Spinal cord (tissue), 10 donors: Measurements from ENCODE around the gene KIF16B. TPM values are rescaled to one million over a fixed set of nuclear protein-coding genes. Genes with fewer than 3 reads are reported as not detected.
"Not testable (repeated sequence)": the region's sequence is repeated elsewhere in the genome, so short reads cannot be mapped to it uniquely, and the experiment has no call there.

Experiments used
- DNase-seq, 6 donors: peaks; one replicate each; pipeline versions ENCODE4 v3.0.0 to v3.0.0-alpha.2; 2013 to 2015; ENCODE audit warnings: low spot score in 6 of 6, low read depth in 4 of 6
- H3K27ac ChIP-seq: one replicate; pipeline ENCODE4 v1.5.1; 2013; ENCODE audit warnings: low read depth, low read length, control low read depth
- H3K27me3 ChIP-seq: one replicate; pipeline ENCODE4 v1.6.1; 2013; ENCODE audit warnings: low read length; ENCODE audit not compliant: control insufficient read depth, insufficient read depth
- H3K36me3 ChIP-seq: one replicate; pipeline ENCODE4 v1.6.1; 2013; ENCODE audit warnings: low read length; ENCODE audit not compliant: control insufficient read depth, insufficient read depth
- H3K4me1 ChIP-seq: one replicate; pipeline ENCODE4 v1.6.1; 2013; ENCODE audit warnings: low read length; ENCODE audit not compliant: control insufficient read depth, insufficient read depth
- H3K4me3 ChIP-seq: one replicate; pipeline ENCODE4 v1.5.1; 2013; ENCODE audit warnings: low read depth, low read length, control low read depth
- H3K9me3 ChIP-seq: one replicate; pipeline ENCODE4 v1.6.1; 2013; ENCODE audit warnings: low read length; ENCODE audit not compliant: control insufficient read depth, insufficient read depth
- WGBS: methylation state at CpG from one replicate; pipeline ENCODE4 v1.1.5; 2013; ENCODE audit warnings: missing lambda C conversion rate; ENCODE audit not compliant: insufficient coverage; 5-methylcytosine and 5-hydroxymethylcytosine counted together
- polyA plus RNA-seq, 2 donors: library from polyadenylated mRNA; unstranded; fragments of 120-200 nt; gene quantifications; one replicate each; pipeline ENCODE4 v1.2.1, GENCODE V29; 2013; ENCODE audit not compliant: insufficient read length in 2 of 2
- total RNA-seq, 2 donors: library from RNA; depleted of rRNA in 1 of 2; stranded (reverse); fragments of 120-200 nt in 1 of 2; fragments of >200 nt in 1 of 2; gene quantifications; one replicate each; pipeline versions ENCODE4 v1.2.3 to v1.2.4, GENCODE V29; 2013 to 2014
- donor health status: healthy.

The KIF16B gene
- total and polyA plus RNA-seq, 4 donors, result 7.8 to 21.0 (median 12.9) TPM

DNA sequence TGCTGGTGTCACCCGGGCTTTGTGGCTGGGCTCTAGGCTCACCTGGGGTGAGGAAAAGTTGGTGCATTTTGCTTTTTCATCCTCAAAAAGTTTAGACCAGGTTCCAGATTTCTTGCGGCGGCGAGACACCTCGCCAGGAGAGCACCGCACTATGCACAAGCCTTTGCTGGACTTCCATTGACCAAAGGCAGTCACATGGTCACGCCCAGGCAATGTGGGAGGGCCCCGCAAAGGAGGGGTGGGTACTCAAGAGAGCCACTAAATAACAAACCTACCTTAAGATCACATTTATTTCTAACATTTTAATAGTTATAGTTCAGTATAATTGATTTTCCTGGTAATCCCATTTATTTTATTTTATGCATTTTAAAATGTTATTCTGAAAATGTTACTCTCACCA is 3.0 kb upstream of the KIF16B start:
- 92% methylated on average over 5 of the region's 8 CpGs for WGBS

DNA sequence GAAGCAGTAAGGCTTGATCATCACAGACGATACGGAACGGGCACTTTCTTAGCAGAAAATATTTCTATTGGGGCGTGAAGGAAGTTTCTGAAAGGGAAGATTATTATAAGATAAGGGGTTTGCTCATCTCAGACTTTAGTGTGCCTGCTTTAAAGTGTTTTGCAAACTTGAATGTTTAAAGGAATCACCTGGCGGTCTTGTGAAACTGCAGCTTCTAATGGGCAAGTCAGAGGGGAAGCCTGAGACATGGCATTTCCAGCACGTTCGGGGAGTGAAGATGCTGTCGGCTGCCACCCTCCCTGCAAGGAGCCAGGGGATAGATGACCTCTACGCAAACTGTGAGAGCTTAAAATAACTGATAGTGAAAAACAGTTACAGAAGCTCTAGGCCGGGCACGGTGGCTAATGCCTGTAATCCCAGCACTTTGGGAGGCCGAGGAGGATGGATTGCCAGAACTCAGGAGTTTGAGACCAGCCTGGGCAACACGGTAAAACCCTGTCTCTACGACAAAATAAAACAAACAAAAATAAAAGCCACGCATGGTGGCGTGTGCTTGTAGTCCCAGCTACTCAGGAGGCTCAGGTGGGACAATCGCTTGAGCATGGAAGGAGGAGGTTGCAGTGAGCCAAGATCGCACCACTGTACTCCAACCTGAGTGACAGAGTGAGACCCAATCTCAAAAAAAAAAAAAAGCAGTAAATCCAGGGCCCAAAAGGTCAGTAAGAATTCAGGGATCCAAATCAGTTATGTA is 2.3 kb upstream of the KIF16B start:
- Histone ChIP-seq H3K36me3 (no peaks in the 10 kb centered on the region), H3K4me1 (peaks cover 28% of the 10 kb centered on the region), H3K27ac (peak overlapping the region; percentile 40), H3K4me3 (peak overlapping the region; percentile 73), H3K9me3 (no peaks in the 10 kb centered on the region), H3K27me3 (no peaks in the 10 kb centered on the region)
- no peak for DNase-seq
- 30% methylated on average over 18 of the region's 18 CpGs for WGBS

More for the DNA sequence above, 3.0 kb upstream of the KIF16B start:
- Histone ChIP-seq H3K9me3 (no peaks in the 10 kb centered on the region), H3K4me1 (peaks cover 28% of the 10 kb centered on the region), H3K27ac (no peak overlapping the region), H3K36me3 (no peaks in the 10 kb centered on the region), H3K27me3 (no peaks in the 10 kb centered on the region), H3K4me3 (no peak overlapping the region)
- no peak for DNase-seq

DNA sequence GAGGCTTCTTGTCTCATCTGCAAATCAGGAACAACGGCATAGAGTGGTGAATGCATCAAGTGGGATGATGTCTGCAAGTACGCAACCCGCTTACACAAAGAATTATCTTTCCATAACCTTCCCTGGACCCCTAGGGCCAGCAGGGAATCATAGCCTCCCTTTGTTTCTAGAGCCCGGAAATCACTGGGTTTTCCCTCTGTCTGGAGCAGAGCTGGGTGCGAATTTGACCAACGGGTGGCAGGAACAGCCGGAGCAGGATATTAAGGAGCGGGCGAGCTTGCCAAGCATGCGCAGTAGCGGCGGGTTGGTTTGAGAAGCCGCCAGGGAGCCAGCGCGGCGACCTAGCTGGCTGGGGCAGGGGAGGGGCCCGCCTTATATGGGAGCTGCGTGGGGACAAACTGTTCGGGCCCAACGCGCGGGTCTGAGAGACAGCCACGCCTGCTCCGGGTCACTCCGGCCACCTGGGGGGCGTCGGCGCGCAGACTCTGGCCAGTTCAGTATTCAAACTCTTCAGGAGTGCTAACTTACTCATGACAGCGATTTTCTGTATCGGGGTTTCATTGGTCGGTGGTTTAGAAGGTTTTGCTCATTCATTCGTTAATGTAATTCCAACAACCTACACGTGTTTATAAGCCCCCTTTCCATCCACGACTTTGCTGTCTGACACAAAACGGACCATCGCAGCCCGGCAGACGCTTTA is 1.6 kb upstream of the KIF16B start:
- peak overlapping the region; percentile 73 for H3K4me3 ChIP-seq
- WGBS, result 9% methylated on average over 29 of the region's 39 CpGs
- H3K27ac ChIP-seq, result peak overlapping the region; percentile 40
- H3K27me3 ChIP-seq, result no peaks in the 10 kb centered on the region
- no peaks in the 10 kb centered on the region for H3K9me3 ChIP-seq
- H3K36me3 ChIP-seq, result no peaks in the 10 kb centered on the region
- peak in 5 of 6 donors; percentile 27 to 88 (median 53) for DNase-seq
- H3K4me1 ChIP-seq, result peaks cover 28% of the 10 kb centered on the region

DNA sequence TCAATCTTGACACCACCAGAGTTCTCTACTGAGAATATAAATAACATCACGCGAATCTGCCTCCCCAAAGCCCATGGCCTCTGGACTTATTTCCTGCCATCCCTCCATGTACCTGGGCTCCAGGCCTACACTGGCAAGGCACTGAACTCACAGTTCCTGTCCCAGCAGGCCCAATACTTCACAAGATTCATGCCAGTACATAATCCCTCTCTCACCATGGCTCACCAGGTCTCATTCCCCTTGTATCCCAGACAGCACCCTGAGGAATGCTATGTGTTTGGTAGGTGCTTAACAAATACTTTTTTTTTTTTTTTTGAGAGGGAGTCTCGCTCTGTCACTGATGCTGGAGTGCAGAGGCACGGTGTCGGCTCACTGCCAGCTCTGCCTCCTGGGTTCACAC is 1.9 kb downstream of the KIF16B start:
- 100% methylated on average over 2 of the region's 5 CpGs for WGBS
- Histone ChIP-seq H3K27ac (no peak overlapping the region), H3K27me3 (no peaks in the 10 kb centered on the region), H3K4me1 (peaks cover 28% of the 10 kb centered on the region), H3K36me3 (no peaks in the 10 kb centered on the region), H3K9me3 (no peaks in the 10 kb centered on the region), H3K4me3 (no peak overlapping the region)
- DNase-seq, result no peak

DNA sequence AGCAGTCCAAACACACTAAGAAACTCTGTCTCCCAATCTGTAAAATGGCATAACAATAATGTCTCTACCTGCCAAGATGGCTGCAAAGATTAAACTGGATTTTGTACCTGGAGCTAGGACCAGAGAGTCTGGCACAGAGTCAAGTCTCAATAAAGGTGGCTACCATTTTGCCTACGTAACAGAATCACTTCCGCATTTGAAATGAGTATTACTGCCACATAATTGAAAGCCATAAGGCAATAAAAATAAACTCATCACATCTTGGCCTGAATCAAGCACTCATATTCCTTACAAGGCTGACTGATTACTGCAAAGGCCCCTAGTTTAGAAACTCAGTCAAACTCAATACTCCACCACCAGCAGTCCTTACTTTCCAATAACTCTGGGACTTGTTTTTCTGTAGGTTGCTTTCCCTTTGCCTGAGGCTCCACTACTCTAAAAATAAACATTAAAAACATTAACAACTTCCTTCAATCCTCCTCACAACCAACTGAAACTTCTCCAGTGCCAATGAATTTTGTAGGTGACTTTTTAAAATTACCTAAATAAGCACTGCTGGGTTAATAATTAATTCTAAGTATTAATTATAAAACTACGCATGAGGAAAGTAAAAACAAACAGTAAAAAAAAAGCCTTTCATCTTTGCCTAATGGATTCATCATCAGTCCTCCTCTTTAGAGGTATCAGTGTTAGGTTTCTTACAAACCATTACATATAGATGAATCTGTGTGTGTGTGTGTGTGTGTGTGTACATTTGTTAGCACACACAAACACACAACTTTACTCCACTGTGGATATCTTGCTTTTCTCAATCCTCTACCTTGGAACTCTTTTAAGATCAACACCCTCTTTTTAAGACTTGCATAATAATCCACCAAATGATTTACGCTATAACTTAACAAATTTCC is 3.7 kb downstream of the KIF16B start:
- Histone ChIP-seq H3K4me1 (peaks cover 17% of the 10 kb centered on the region), H3K9me3 (no peaks in the 10 kb centered on the region), H3K27ac (no peak overlapping the region), H3K4me3 (no peak overlapping the region), H3K36me3 (no peaks in the 10 kb centered on the region), H3K27me3 (no peaks in the 10 kb centered on the region)
- WGBS, result 64% methylated on average over 2 of the region's 4 CpGs
- DNase-seq, result no peak

DNA sequence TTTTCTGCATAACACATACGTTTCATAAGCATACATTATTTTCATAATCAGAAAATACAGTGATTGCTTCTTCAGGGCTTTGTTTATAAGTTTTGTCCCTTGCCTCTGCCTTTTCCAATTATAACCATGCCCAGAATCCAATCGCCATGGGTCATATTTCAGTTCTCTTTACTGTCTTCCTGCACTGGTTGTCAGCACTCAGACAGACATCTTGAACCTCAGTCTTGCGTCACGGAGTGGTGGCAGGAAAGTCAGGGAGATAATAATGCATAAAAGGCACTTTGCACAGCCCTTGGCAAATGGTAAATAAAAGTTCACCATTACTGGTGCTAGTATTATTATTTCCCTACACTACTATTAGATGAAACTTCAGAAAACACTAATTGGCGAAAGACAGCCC is 7.2 kb downstream of the KIF16B start:
- no peak overlapping the region for H3K27ac ChIP-seq
- DNase-seq, result no peak
- H3K27me3 ChIP-seq, result no peaks in the 10 kb centered on the region
- 100% methylated on average over 1 of the region's 5 CpGs for WGBS
- H3K9me3 ChIP-seq, result no peaks in the 10 kb centered on the region
- H3K36me3 ChIP-seq, result no peaks in the 10 kb centered on the region
- no peak overlapping the region for H3K4me3 ChIP-seq
- H3K4me1 ChIP-seq, result no peaks in the 10 kb centered on the region

DNA sequence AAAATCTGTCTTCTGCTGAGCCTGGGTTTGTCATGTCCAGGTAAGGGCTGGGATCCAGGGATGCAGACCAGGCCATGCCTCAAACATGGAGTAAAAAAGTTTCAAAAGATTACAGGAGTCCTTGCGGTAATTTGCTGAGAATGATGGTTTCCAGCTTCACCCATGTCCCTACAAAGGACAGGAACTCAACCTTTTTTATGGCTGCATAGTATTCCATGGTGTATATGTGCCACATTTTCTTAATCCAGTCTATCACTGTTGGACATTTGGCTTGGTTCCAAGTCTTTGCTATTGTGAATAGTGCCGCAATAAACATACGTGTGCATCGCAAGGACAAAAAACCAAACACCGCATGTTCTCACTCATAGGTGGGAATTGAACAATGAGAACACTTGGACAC is 9.2 kb downstream of the KIF16B start:
- not testable (repeated sequence) for H3K36me3 ChIP-seq
- WGBS, result 96% methylated on average over 5 of the region's 5 CpGs

DNA sequence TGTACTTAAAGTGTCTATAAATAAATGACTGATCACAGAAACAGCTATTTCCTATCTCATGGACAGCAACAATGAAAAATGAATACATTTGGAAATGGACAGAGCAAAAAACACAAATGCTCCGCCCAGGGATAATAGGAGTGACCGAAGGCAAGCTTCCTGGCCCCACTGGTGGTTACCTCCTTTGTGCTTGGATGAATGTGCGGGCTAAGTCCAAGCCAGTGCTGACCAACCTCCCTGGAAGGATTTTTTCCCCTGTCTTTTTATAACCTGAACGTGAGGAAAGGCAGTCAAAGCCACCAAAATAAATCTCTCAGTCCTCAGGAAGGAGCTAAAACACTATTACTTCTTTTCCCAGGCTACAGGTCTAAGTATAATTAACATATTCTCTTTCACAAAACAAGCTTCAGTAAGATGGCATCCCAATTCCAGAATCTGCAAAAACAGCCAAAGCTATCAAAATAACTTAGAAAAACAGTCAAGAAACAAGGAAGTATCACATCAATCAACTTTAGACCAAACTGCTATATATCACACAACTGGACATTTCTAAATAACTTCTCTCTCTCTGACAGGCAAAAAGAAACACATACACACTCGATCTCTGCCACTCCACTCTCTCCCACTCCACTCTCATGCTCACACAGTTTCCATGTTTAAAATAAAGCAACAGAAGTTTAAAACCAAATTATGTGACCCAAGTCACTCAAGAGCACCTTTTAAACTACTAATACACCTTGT is 10.0 kb downstream of the KIF16B start:
- H3K9me3 ChIP-seq, result no peaks in the 10 kb centered on the region
- H3K27ac ChIP-seq, result no peak overlapping the region
- DNase-seq, result no peak
- H3K4me3 ChIP-seq, result no peak overlapping the region
- 73% methylated on average over 4 of the region's 5 CpGs for WGBS
- no peaks in the 10 kb centered on the region for H3K36me3 ChIP-seq
- no peaks in the 10 kb centered on the region for H3K4me1 ChIP-seq
- no peaks in the 10 kb centered on the region for H3K27me3 ChIP-seq

More for the DNA sequence above, 9.2 kb downstream of the KIF16B start:
- H3K4me1 ChIP-seq, DNase-seq, H3K9me3 ChIP-seq, H3K27ac ChIP-seq, H3K4me3 ChIP-seq, H3K27me3 ChIP-seq: not testable (repeated sequence)

DNA sequence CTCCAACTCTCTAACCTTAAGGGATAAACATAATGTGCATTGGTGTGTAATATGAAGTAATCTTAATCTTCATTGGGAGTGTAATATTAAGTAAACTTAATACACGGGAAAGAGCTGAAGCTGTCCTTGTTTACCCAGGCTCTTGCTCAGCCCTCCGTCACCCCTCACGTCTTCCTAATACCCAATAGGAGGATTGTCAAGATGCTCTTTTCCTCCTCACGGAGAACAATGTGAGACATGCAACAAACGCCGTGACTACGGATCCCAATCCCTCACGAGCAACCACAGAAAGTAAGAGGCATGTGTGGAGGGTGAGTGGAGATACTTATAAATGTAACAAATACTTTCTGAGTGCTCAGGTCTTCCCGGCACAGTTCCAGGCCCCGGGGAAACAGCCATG is 11.0 kb downstream of the KIF16B start:
- no CpG with 5 or more reads among the region's 10 CpGs for WGBS
- Histone ChIP-seq H3K27me3 (no peaks in the 10 kb centered on the region), H3K36me3 (no peaks in the 10 kb centered on the region), H3K9me3 (no peaks in the 10 kb centered on the region), H3K4me1 (no peaks in the 10 kb centered on the region), H3K4me3 (no peak overlapping the region), H3K27ac (no peak overlapping the region)
- no peak for DNase-seq
